Amygdala (tissue), 56 donors: Measurements from ENCODE around the gene PRR5L.

ENCODE experiments used
- DNase-seq, 56 donors: peaks; one replicate each; lab custom pipeline; 2025; lab: John Stamatoyannopoulos, UW

PRR5L gene

GRCh38 chr11:36373016-36374010 is 77.2 kb downstream of the PRR5L start:
- DNase-seq: no peak

GRCh38 chr11:36374726-36375125 is 78.6 kb downstream of the PRR5L start:
- no peak for DNase-seq

GRCh38 chr11:36375353-36376008 is 79.4 kb downstream of the PRR5L start:
- no peak for DNase-seq

GRCh38 chr11:36376009-36376887 is 80.2 kb downstream of the PRR5L start:
- peak in 4 of 56 donors; percentile 19 to 24 (median 20) for DNase-seq

GRCh38 chr11:36376888-36377758 is 81.0 kb downstream of the PRR5L start:
- DNase-seq: peak in 33 of 56 donors; percentile 16 to 72 (median 37)

GRCh38 chr11:36377759-36378564 is 81.9 kb downstream of the PRR5L start:
- peak in 3 of 56 donors; percentile 48 to 57 (median 56) for DNase-seq

- no peak for DNase-seq
These were observed 83.6 kb downstream of the PRR5L start for GRCh38 chr11:36379653-36380052.

GRCh38 chr11:36380296-36381014 is 84.4 kb downstream of the PRR5L start:
- DNase-seq: no peak

GRCh38 chr11:36381015-36381360 is 84.9 kb downstream of the PRR5L start:
- DNase-seq: no peak

- peak in 4 of 56 donors; percentile 13 to 47 (median 28) for DNase-seq
These were observed 87.1 kb downstream of the PRR5L start for GRCh38 chr11:36383195-36383594.

GRCh38 chr11:36385121-36385970 is 89.3 kb downstream of the PRR5L start:
- DNase-seq: no peak

GRCh38 chr11:36386411-36386810 is 90.3 kb downstream of the PRR5L start:
- no peak for DNase-seq

GRCh38 chr11:36388071-36388470 is 92.0 kb downstream of the PRR5L start:
- DNase-seq: no peak

GRCh38 chr11:36388951-36389350 is 92.9 kb downstream of the PRR5L start:
- DNase-seq: no peak

GRCh38 chr11:36389811-36390210 is 93.7 kb downstream of the PRR5L start:
- no peak for DNase-seq

GRCh38 chr11:36390963-36391471 is 94.9 kb downstream of the PRR5L start:
- DNase-seq: no peak

- DNase-seq: no peak
These were observed 96.1 kb downstream of the PRR5L start for GRCh38 chr11:36392196-36392595.
